Subcutaneous adipose tissue (tissue), 4 donors: Measurements from ENCODE around the gene NUP107. TPM values are rescaled to one million over a fixed set of nuclear protein-coding genes. Genes with fewer than 3 reads are reported as not detected.

ENCODE experiments used
- total RNA-seq, 4 donors: library from RNA; depleted of rRNA; stranded (reverse); fragments of >200 nt; gene quantifications; one replicate each; pipeline ENCODE4 v1.1.0, GENCODE V29; 2016
- TF ChIP-seq, protein P1 (sequence below): fragments of 450-650 bp; IDR thresholded peaks from one replicate; pipeline ENCODE4 v1.5.1; 2016; ENCODE audit warnings: low read depth, mild to moderate bottlenecking, control low read depth, antibody characterized with exemption, moderate library complexity

NUP107 gene
- total RNA-seq, 4 donors from 2014 or later: 41.0 to 68.3 (median 51.1) TPM

DNA sequence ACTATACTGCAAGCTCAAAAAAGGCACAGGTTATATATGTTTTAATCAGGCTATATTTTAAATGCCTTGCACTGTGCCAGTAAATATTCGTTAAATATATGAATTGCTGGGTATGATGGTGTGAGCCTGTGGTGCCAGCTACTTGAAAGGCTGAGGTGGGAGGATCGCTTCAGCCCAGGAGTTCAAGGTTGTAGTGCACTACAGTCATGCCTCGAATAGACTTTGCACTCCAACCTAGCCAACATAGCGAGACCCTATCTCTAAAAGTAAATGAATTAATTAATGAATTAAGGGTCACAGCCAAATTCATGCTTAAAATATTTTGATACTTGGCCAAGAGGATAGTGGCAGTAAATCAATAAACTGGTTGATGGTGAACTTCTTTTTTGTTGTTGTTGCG is 99.0 kb downstream of the NUP107 start:
- TF ChIP-seq, protein P1, sequence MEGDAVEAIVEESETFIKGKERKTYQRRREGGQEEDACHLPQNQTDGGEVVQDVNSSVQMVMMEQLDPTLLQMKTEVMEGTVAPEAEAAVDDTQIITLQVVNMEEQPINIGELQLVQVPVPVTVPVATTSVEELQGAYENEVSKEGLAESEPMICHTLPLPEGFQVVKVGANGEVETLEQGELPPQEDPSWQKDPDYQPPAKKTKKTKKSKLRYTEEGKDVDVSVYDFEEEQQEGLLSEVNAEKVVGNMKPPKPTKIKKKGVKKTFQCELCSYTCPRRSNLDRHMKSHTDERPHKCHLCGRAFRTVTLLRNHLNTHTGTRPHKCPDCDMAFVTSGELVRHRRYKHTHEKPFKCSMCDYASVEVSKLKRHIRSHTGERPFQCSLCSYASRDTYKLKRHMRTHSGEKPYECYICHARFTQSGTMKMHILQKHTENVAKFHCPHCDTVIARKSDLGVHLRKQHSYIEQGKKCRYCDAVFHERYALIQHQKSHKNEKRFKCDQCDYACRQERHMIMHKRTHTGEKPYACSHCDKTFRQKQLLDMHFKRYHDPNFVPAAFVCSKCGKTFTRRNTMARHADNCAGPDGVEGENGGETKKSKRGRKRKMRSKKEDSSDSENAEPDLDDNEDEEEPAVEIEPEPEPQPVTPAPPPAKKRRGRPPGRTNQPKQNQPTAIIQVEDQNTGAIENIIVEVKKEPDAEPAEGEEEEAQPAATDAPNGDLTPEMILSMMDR: no peak

- TF ChIP-seq, protein P1: no peak
These were observed 100.2 kb downstream of the NUP107 start for GRCh38 chr12:68786929-68787328.

GRCh38 chr12:68788554-68789143 is 101.9 kb downstream of the NUP107 start:
- TF ChIP-seq, protein P1: no peak

DNA sequence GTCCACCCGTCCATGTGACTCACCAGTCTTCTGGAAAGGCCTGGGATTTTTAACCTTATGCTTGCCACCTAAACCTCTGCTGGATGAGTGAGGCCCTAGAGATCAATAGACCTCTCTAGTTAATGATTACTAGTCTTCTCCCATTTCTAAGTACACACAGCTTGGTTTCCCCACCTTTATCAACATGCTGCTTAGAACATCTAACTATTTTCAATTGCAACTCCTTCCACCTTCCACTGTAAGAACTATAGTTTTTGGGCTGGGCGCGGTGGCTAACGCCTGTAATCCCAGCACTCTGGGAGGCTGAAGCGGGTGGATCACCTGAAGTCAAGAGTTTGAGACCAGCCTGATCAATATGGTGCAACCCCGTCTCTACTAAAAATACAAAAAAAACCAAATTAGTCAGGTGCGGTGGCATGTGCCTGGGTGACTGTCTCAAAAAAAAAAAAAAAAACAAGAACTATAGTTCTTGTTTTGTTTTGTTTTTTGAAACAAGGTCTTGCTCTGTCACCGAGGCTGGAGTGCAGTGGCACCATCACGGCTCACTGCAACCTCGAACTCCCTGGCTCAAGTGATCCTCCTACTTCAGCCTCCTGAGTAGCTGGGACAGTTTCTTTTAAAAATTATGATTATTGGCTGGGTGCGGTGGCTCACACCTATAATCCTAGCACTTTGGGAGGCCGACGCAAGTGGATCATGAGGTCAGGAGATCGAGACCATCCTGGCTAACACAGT is 102.5 kb downstream of the NUP107 start:
- TF ChIP-seq, protein P1: no peak

- TF ChIP-seq, protein P1: no peak
These were observed 103.5 kb downstream of the NUP107 start for GRCh38 chr12:68790081-68790951.

DNA sequence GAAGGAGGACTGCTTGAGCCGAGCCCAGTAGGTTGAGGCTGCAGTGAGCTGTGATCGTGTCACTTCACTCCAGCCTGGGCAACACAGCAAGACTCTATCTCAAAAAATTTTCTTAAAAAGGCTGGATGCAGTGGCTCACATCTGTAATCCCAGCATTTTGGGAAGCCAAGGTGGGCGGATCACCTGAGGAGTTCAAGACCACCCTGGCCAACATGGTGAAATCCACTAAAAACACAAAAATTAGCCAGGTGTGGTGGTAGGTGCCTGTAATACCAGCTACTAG is 104.1 kb downstream of the NUP107 start:
- TF ChIP-seq, protein P1: no peak

DNA sequence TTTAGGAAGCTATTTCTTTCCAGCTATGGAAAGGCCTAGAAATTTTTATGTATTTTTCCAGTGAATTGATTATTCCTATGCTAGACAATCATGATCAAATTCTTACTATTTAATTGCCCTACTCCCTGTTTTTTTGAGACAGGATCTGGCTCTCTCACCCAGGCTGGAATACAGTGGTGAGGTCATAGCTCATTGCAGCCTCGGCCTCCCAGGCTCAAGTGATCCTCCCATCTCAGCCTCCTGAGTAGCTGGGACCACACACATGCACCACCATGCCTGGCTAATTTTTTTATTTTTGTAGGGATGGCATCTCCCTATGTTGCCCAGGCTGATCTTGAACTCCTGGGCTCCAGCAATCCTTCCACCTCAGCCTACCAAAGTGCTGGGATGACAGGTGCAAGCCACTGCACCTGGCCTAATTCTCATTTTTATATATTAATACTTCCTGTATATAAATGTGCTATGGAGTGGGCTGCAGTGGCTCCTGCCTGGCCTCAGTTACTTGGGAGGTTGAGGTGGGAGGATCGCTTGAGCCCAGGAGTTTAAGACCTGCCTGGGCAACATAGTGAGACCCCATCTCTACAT is 105.2 kb downstream of the NUP107 start:
- TF ChIP-seq, protein P1: no peak
